Mesendoderm (in vitro differentiated cells): ENCODE data around the gene MAPKAPK5.

Source experiments
- DNase-seq: peaks from one replicate; pipeline ENCODE4 v3.0.0; 2013
- H2AK5ac ChIP-seq: 2 replicates; pipeline ENCODE4 v1.6.1; 2013; ENCODE audit warnings: low read length, inconsistent platforms
- H2BK120ac ChIP-seq: 2 replicates; pipeline ENCODE4 v1.6.1; 2013; ENCODE audit warnings: low read depth, mild to moderate bottlenecking, low read length, moderate library complexity, mixed read lengths
- H2BK15ac ChIP-seq: replicated peaks from 2 replicates; pipeline ENCODE4 v1.6.1; 2013; ENCODE audit warnings: low read depth, mild to moderate bottlenecking, moderate library complexity
- H2BK5ac ChIP-seq: 2 replicates; pipeline ENCODE4 v1.6.1; 2013; ENCODE audit warnings: low read length, inconsistent platforms
- H3K18ac ChIP-seq: 2 replicates; pipeline ENCODE4 v1.6.1; 2013; ENCODE audit warnings: mild to moderate bottlenecking, low read length, mixed read lengths
- H3K23ac ChIP-seq: one replicate; pipeline ENCODE4 v1.6.1; 2013; ENCODE audit warnings: low read length
- H3K27ac ChIP-seq: 2 replicates; pipeline ENCODE4 v1.5.1; 2013; ENCODE audit warnings: low read depth, mild to moderate bottlenecking, inconsistent platforms, low read length, moderate library complexity
- H3K27me3 ChIP-seq: 2 replicates; pipeline ENCODE4 v1.6.1; 2013; ENCODE audit warnings: low read length, control low read depth, mild to moderate bottlenecking, inconsistent platforms; ENCODE audit not compliant: insufficient read depth, poor library complexity
- H3K36me3 ChIP-seq: 2 replicates; pipeline ENCODE4 v1.6.1; 2013; ENCODE audit warnings: low read length, inconsistent platforms; ENCODE audit not compliant: control insufficient read depth, insufficient read depth
- H3K4ac ChIP-seq: one replicate; pipeline ENCODE4 v1.6.1; 2013; ENCODE audit warnings: low read depth, mild to moderate bottlenecking, low read length, moderate library complexity
- H3K4me1 ChIP-seq: 2 replicates; pipeline ENCODE4 v1.6.1; 2013; ENCODE audit warnings: low read depth, low read length, inconsistent platforms; ENCODE audit not compliant: control insufficient read depth
- H3K4me2 ChIP-seq: 2 replicates; pipeline ENCODE4 v1.6.1; 2013; ENCODE audit warnings: low read length
- H3K4me3 ChIP-seq: 2 replicates; pipeline ENCODE4 v1.5.1; 2013; ENCODE audit warnings: mild to moderate bottlenecking, low read length
- H3K56ac ChIP-seq: one replicate; pipeline ENCODE4 v1.6.1; 2013; ENCODE audit warnings: low read length
- H3K79me1 ChIP-seq: 2 replicates; pipeline ENCODE4 v1.6.1; 2013; ENCODE audit warnings: low read length, inconsistent platforms
- H3K79me2 ChIP-seq: 2 replicates; pipeline ENCODE4 v1.6.1; 2013; ENCODE audit warnings: mild to moderate bottlenecking, low read length; ENCODE audit not compliant: control insufficient read depth, insufficient read depth
- H3K9ac ChIP-seq: 2 replicates; pipeline ENCODE4 v1.6.1; 2013; ENCODE audit warnings: low read length, inconsistent platforms
- H4K5ac ChIP-seq: one replicate; pipeline ENCODE4 v1.6.1; 2013; ENCODE audit warnings: low read length
- H4K8ac ChIP-seq: one replicate; pipeline ENCODE4 v1.6.1; 2013; ENCODE audit warnings: low read depth, mild to moderate bottlenecking, control low read depth, low read length, moderate library complexity
- WGBS: extraction: QIAGEN DNeasy Blood & Tissue Kit; methylation state at CpG from one replicate; pipeline ENCODE4 v1.1.7; 2013; ENCODE audit warnings: low lambda C conversion rate, missing lambda C conversion rate; ENCODE audit not compliant: insufficient coverage; ENCODE audit errors: extremely low coverage; 5-methylcytosine and 5-hydroxymethylcytosine counted together

MAPKAPK5 gene

DNA sequence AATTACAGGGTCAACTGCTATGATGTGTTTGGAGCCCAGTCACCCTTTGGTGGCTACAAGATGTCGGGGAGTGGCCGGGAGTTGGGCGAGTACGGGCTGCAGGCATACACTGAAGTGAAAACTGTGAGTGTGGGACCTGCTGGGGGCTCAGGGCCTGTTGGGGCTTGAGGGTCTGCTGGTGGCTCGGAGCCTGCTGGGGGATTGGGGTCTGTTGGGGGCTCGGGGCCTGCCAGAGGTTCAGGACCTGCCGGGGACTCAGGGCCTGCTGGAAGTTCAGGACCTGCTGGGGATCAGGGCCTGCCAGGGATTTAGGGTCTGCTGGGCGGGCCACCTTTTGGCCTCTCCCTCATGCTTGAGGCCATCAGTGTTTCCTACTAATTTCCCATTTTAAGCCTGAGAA, 38.2 kb upstream of the MAPKAPK5 start:
- H3K4ac ChIP-seq = no peak overlapping the region
- H4K5ac ChIP-seq = no peak overlapping the region
- no peak overlapping the region for H2BK120ac ChIP-seq
- H2AK5ac ChIP-seq = no peak overlapping the region
- H3K18ac ChIP-seq = no peak overlapping the region
- WGBS = no CpG with 5 or more reads among the region's 8 CpGs
- no peak overlapping the region for H3K4me3 ChIP-seq
- H3K23ac ChIP-seq = no peak overlapping the region
- no peak overlapping the region for H3K9ac ChIP-seq
- no peak overlapping the region for H2BK5ac ChIP-seq
- H3K4me2 ChIP-seq = no peak overlapping the region
- no peaks in the 10 kb centered on the region for H3K79me2 ChIP-seq
- H2BK15ac ChIP-seq = no peak overlapping the region
- no peak overlapping the region for H3K56ac ChIP-seq
- H4K8ac ChIP-seq = no peak overlapping the region
- H3K79me1 ChIP-seq = no peaks in the 10 kb centered on the region
- no peaks in the 10 kb centered on the region for H3K27me3 ChIP-seq
- no peak overlapping the region for H3K27ac ChIP-seq
- no peak for DNase-seq
- no peaks in the 10 kb centered on the region for H3K4me1 ChIP-seq
- peaks cover 4% of the 10 kb centered on the region for H3K36me3 ChIP-seq

DNA sequence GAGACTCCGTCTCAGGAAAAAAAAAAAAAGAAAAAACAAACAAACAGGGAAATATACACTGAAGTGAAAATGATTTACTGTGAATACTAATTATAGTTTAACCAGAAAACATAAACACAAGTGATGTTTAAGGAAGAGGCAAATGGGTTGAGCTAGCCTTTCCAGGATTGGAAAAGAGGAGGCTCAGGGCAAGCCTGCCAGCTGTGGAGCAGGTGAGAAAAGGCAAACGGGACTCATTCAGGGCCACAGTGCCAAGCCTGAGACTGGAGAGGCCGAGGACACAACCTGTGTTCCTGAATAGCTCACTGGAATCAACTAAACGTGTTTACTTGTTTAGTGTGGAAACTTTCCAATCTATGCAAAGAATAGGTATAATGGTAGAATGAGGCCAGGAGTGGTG, 35.7 kb upstream of the MAPKAPK5 start:
- no peak overlapping the region for H2BK5ac ChIP-seq
- no peak overlapping the region for H3K27ac ChIP-seq
- no peak overlapping the region for H4K5ac ChIP-seq
- H3K9ac ChIP-seq = no peak overlapping the region
- H3K79me2 ChIP-seq = no peaks in the 10 kb centered on the region
- no peak overlapping the region for H3K18ac ChIP-seq
- DNase-seq = no peak
- no peak overlapping the region for H3K4ac ChIP-seq
- H2BK15ac ChIP-seq = no peak overlapping the region
- peaks cover 2% of the 10 kb centered on the region for H3K36me3 ChIP-seq
- H3K23ac ChIP-seq = no peak overlapping the region
- H4K8ac ChIP-seq = no peak overlapping the region
- H3K4me1 ChIP-seq = no peaks in the 10 kb centered on the region
- H2BK120ac ChIP-seq = no peak overlapping the region
- no peaks in the 10 kb centered on the region for H3K27me3 ChIP-seq
- no CpG with 5 or more reads among the region's 4 CpGs for WGBS
- no peak overlapping the region for H3K4me2 ChIP-seq
- no peak overlapping the region for H2AK5ac ChIP-seq
- no peak overlapping the region for H3K4me3 ChIP-seq
- H3K56ac ChIP-seq = no peak overlapping the region
- no peaks in the 10 kb centered on the region for H3K79me1 ChIP-seq

GRCh38 chr12:111807232-111807631, 34.8 kb upstream of the MAPKAPK5 start:
- Histone ChIP-seq H2BK120ac (no peak overlapping the region), H3K36me3 (peaks cover 2% of the 10 kb centered on the region), H3K18ac (no peak overlapping the region), H3K56ac (no peak overlapping the region), H4K5ac (no peak overlapping the region), H4K8ac (no peak overlapping the region), H3K4ac (no peak overlapping the region), H2BK5ac (no peak overlapping the region), H3K79me1 (no peaks in the 10 kb centered on the region), H2BK15ac (no peak overlapping the region), H3K79me2 (no peaks in the 10 kb centered on the region), H3K9ac (no peak overlapping the region), H3K27ac (no peak overlapping the region), H3K4me3 (no peak overlapping the region), H2AK5ac (no peak overlapping the region), H3K4me1 (no peaks in the 10 kb centered on the region), H3K27me3 (no peaks in the 10 kb centered on the region), H3K4me2 (no peak overlapping the region), H3K23ac (no peak overlapping the region)
- no CpG with 5 or more reads among the region's 7 CpGs for WGBS
- DNase-seq = no peak

DNA sequence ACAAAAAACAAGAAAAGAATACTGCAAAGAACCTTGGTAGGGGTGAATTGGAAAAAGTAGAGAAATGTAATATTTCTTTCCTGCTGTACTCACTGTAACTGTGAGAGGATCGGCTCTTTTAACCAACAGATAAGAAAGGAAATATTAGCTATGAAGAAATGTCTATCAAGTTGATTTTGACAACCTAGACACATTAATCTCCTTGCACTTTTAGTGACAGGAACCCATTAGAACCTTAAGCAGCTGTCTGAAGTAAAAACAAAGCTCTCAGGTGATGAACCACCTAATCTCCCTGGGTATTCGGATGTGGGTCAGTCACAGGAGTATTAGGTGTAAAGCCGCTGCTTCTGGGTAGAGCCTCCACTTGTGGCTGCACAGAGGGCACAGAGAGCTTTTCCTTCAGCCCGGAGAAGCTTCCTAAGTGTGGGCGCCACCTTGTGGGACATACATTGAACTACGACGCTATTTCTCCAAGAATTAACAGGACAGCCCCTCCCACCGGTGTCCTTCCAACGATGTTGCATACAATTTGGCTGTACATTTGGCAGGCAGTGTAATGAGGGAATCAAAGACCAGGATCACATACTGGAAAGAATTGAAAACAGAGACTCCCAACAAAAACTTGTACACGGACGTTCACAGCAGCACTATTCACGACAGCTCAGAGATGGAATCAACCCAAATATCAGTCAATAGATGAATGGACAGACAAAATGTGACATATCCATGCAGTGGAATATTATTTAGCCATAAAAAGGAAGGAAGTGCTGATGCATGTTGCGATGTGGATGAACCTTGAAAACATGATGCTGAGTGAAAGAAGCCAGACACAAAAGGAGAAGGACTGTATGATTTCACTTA, 28.9 kb upstream of the MAPKAPK5 start:
- Histone ChIP-seq H3K27me3 (no peaks in the 10 kb centered on the region), H3K79me1 (no peaks in the 10 kb centered on the region), H2BK5ac (no peak overlapping the region), H2BK120ac (no peak overlapping the region), H3K36me3 (peaks cover 2% of the 10 kb centered on the region), H3K18ac (no peak overlapping the region), H3K79me2 (no peaks in the 10 kb centered on the region), H3K9ac (no peak overlapping the region), H3K4me1 (no peaks in the 10 kb centered on the region), H3K56ac (no peak overlapping the region), H4K5ac (no peak overlapping the region), H3K23ac (no peak overlapping the region), H4K8ac (no peak overlapping the region), H3K4me2 (no peak overlapping the region), H2BK15ac (no peak overlapping the region), H2AK5ac (no peak overlapping the region), H3K4ac (no peak overlapping the region), H3K4me3 (no peak overlapping the region), H3K27ac (no peak overlapping the region)
- peak; percentile 88 for DNase-seq
- no CpG with 5 or more reads among the region's 13 CpGs for WGBS

- no peak overlapping the region for H2AK5ac ChIP-seq
- no peak overlapping the region for H3K4me2 ChIP-seq
- no peak overlapping the region for H3K27ac ChIP-seq
- H2BK5ac ChIP-seq = no peak overlapping the region
- H3K9ac ChIP-seq = no peak overlapping the region
- H3K56ac ChIP-seq = no peak overlapping the region
- H3K79me2 ChIP-seq = no peaks in the 10 kb centered on the region
- H2BK120ac ChIP-seq = no peak overlapping the region
- no peaks in the 10 kb centered on the region for H3K4me1 ChIP-seq
- no peak overlapping the region for H2BK15ac ChIP-seq
- no peak overlapping the region for H4K8ac ChIP-seq
- peak; percentile 43 for DNase-seq
- H3K4ac ChIP-seq = no peak overlapping the region
- no peak overlapping the region for H3K4me3 ChIP-seq
- no peaks in the 10 kb centered on the region for H3K27me3 ChIP-seq
- H3K18ac ChIP-seq = no peak overlapping the region
- no peak overlapping the region for H4K5ac ChIP-seq
- no peaks in the 10 kb centered on the region for H3K36me3 ChIP-seq
- no peaks in the 10 kb centered on the region for H3K79me1 ChIP-seq
- H3K23ac ChIP-seq = no peak overlapping the region
- no CpG with 5 or more reads among the region's 6 CpGs for WGBS
Measured at GRCh38 chr12:111816065-111816615, 25.9 kb upstream of the MAPKAPK5 start.
